ENCODE results near the gene MBD3L2B.
"Not testable (repeated sequence)": the region's sequence is repeated elsewhere in the genome, so short reads cannot be mapped to it uniquely, and the experiment has no call there.

MBD3L2B gene

DNA sequence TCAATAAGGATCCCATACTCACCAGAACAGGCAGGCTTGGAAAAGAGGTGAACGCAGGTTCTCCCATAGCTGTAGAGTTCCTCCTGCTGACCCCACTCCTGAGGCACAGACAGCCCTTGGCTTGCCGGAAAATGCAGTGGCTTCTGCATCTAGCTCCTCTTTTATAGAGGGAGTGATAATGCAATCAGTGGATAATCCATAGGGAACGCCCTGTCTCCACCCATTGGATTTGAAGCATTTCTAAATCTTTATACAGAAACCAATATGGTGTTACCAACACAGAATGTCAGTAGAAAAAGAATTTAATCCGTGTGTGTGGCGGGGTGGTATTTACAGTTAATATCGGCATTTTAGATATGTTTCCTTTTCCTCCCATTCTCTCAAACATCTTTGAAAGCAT lies at the start of gene MBD3L2B:
MBD3L2B (minus strand) TSS at position 101 of the 400 bp plus-strand sequence; CDS start at position 67, 34 bp downstream.
- DNase-seq (ENCODE audit: low read depth), result not testable (repeated sequence)

DNA sequence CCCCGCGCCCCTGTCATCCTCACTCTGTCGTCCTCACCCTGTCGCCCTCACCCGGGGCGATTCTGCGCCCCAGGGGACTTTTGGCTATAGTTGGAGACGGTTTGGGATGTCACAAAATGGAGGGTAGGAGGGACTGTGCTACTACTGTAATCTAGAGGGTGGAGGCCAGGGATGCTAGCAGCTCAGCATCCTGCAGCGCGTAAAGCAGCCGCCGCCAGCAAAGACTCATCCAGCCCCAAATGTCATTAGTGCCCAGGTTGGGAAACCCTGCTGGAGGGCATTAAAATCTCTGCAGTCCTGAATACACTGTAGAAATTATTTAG lies 48.6 kb upstream of the MBD3L2B start:
- DNase-seq (ENCODE audit: low read depth), result no peak

DNA sequence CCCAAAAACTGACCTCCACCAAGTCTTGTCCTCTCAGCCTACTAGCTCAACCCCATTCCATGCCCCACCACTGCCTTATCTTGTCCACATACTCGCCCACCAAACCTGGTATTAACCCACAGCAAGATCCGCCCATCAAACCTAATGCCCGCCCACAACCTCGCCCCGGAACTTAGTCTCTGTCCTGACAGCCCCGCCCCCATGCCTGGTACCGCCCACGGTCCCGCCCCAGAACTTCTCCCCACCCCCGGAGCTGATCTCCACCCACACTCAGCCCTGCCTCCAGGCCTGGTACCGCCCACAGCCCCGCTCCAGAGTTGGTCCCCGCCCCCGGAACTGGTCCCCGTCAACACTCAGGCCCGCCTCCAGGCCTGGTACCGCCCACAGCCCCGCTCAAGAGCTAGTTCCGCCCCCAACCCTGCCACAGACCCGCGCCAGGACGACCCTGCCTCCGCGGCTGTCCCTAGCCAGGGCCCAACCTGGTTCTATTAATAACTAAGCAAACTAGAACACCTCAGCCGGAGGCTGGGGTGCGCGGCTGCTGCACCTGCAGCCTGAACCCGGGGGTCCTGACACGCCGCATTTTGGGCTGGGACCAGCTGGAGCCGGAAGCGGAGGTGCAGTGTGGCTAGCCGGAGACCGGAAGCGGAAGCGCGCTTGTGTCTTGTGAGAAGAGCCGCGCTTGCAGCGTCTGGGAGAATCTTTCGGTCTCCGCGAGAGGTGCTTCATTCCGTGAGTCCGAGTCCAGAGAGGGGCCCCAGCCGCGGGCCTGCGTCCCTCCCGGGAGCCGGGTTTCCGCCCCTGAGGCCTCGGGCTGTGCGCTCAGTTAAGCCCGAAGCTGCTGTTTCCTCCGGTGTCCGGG lies 48.0 kb upstream of the MBD3L2B start, which contains the start of gene ZNF557:
ZNF557 (plus strand) TSS at position 662 of the 862 bp plus-strand sequence. CDS start 5,372 bp downstream, outside the sequence.
- DNase-seq (ENCODE audit: low read depth), result peak; percentile 81

DNA sequence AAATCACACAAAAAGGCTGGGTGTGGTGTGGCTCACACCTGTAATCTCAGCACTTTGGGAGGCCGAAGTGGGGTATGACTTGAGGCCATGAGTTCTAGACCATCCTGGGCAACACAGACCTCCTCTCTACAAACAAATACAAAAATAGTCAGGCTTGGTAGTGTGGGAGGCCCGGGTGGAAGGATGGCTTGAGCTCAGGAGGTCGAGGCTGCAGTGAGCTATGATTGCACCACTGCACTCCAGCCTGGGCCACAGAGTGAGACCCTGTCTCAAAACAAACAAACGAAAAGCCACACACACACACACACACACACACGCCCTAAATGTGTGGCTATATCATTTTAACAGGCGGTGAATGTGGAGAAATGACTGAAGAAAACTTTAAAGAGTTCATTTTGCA lies 47.4 kb upstream of the MBD3L2B start:
- DNase-seq (ENCODE audit: low read depth), result no peak

DNA sequence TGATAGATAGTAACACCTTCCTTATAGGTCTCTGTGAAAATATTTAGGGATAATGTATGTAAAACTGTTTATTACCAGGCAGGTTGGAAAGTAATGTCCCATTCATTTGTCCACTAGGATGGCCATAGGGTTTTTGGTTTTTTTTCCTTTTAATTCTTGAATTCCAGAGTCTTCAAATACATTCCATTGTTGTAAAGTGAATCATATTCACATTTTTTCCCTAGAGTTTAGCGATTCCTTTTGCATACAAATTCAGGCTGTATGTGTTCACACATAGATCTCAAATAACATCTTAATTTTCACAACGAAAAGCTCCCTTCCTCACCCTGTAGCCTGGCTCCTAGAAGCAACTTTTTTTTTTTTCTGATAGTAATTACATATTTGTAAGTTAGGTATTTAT lies 46.5 kb upstream of the MBD3L2B start:
- DNase-seq (ENCODE audit: low read depth), result no peak

DNA sequence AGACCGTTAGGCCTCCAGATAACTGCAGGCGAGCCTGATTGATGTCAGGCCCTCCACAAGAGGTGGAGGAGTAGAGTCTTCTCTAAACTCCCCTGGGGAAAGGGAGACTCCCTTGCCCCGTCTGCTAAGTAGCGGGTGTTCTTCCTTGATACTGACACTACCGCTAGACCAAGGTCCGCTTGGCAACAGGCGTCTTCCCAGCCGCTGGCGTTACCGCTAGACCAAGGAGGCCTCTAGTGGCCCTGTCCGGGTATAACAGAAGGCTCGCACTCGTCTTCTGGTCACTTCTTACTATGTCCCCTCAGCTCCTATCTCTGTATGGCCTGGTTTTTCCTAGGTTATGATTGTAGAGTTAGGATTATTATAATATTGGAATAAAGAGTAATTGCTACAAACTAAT lies 45.9 kb upstream of the MBD3L2B start:
- not testable (repeated sequence) for DNase-seq (ENCODE audit: low read depth)

DNA sequence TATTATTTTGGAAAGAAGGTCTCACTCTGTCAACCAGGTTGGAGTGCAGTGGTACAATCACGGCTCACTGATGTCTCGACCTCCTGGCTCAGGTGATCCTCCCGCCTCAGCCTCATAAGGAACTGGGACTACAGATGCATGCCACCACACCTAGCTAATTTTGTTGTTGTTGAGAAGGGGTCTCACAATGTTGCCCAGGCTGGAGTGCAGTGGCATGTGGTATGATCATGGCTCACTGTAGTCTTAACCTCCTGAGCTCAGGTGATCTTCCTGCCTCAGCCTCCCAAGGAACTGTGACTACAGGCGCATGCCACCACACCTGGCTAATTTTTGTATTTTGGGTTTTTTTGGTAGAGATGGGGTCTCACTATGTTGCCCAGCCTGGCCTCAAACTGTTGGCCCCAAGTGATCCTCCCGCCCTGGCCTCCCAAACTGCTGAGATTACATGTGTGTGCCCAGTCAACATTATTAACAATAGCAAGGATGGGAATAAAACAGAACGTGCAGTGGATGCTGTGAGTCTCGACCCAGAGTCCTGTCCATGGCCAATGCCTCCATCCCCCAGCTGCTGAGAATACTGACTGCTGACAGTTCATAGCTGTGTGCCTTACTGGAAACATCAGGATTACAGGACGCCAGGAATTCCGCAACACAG lies 42.7 kb upstream of the MBD3L2B start:
- no peak for DNase-seq (ENCODE audit: low read depth)

DNA sequence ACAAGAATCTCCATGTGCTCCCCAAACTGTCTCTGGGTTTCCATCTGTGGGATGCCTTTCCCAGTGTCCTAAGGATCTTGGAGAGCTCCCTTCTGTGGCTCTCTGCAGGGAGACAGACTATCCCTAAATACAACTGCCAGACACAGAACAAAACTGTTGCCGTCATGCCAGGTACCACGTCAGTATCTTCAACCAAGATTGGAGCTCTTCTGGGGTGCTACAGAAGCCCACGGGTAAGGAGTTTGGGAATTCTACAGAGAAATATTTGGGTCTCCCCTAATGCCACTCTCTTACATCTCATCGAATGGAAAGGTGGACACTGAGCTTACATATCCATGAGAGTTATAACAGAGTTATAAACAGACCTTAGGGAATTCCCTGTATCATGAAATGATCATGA lies 42.1 kb upstream of the MBD3L2B start:
- no peak for DNase-seq (ENCODE audit: low read depth)

DNA sequence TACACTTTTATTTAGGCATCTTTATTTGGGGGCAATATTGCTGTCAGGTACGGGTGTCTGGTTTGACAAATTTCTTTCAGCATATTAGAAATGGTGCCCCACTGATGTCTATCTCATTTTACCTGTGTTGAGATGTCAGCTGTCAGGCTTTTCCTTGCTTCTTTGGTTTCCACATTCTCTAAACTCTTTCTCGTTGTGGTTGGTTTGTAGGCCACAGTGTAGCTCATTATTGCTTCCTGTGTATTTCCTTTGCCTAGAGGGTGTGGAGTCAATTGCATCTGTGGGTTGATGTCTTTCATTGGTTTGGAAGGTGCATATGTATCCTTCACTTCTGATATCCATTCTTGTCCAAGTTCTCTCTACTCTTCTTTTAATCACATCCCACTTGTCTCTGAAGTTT lies 38.7 kb upstream of the MBD3L2B start:
- DNase-seq (ENCODE audit: low read depth), result not testable (repeated sequence)

DNA sequence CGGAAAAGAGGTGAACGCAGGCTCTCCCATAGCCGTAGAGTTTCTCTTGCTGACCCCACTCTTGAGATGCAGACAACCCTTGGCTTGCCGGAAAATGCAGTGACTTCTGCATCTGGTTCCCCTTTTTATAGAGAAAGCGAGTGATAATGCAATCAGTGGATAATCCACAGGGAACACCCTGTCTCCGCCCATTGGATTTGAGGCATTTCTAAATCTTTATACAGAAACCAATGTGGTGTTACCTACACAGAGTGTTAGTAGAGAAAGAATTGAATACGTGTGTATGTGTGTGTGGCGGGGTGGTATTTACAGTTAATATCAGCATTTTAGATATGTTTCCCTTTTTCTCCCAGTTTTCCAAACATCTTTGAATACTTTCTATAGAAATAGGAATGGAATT lies 37.3 kb upstream of the MBD3L2B start, which contains the start of gene MBD3L3:
MBD3L3 (minus strand) TSS at position 101 of the 400 bp plus-strand sequence; CDS start at position 30, 71 bp downstream.
- DNase-seq (ENCODE audit: low read depth), result not testable (repeated sequence)

DNA sequence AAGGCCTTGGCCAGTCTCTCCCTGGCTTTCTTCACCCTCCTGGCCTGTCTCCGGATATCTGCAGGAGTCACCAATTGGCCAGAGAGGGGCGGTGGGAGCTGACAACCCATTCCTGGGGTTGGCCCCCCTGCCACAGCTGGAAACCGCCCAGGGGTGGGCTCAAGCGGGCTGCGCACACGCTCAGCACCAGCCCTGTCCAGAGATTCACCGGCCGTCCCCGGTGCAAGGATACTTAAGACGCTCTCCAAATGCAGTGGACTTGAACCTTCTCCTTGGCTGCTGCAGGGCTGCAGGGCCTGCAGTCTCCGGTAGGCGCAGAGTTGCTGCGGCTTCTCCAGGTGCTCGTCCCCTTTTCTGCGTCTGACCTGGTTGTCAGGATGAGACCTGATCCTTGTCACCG lies 35.1 kb upstream of the MBD3L2B start:
- not testable (repeated sequence) for DNase-seq (ENCODE audit: low read depth)

DNA sequence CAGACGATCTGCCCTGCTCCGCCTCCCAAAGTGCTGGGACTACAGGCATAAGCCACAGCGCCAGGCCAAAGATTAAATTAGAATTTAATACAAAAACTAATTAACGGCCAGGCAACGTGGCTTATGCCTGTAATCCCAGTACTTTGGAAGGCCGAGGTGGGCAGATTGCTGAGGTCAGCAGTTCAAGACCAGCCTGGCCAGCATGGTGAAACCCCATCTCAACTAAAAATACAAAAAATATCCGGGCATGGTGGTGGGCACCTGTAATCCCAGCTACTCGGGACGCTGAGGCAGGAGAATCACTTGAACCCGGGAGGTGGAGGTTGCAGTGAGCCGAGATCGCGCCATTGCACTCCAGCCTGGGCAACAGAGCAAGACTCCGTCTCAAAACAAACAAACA lies 34.4 kb upstream of the MBD3L2B start:
- not testable (repeated sequence) for DNase-seq (ENCODE audit: low read depth)

DNA sequence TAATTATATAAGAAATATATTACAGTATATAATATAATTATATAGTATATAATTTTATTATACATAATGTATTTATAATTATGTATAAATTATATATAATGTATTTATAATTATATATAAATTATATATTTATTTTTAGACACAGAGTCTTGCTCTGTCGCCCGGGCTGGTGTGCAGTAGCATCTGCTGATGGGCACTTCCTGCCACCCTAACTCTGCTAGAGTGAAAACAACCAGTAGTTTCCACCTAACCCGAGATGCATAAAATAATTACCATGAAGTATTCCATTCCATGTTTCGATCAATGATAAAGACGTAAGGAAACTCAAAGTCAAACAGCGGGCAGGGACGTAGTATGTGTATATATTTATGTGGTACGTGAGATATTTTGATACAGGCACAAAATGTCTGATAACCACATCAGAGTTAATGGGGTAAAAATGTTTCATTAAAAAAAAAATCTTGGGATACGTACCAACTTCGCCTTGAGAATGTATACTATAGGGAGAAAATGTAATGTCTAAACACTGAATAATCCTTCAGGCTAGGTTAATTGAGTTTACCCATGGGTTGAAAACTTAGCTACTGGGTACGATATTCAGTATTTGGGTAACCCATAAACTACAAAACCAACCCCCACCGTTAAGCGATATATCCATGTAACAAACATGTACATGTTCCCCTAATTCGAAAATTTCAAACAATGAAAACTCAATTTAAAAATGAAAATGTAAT lies 33.6 kb upstream of the MBD3L2B start:
- not testable (repeated sequence) for DNase-seq (ENCODE audit: low read depth)

DNA sequence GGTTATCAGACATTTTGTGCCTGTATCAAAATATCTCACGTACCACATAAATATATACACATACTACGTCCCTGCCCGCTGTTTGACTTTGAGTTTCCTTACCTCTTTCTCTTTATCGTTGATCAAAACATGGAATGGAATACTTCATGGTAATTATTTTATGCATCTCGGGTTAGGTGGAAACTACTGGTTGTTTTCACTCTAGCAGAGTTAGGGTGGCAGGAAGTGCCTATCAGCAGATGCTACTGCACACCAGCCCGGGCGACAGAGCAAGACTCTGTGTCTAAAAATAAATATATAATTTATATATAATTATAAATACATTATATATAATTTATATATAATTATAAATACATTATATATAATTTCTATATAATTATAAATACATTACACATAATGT lies 31.7 kb upstream of the MBD3L2B start:
- not testable (repeated sequence) for DNase-seq (ENCODE audit: low read depth)

DNA sequence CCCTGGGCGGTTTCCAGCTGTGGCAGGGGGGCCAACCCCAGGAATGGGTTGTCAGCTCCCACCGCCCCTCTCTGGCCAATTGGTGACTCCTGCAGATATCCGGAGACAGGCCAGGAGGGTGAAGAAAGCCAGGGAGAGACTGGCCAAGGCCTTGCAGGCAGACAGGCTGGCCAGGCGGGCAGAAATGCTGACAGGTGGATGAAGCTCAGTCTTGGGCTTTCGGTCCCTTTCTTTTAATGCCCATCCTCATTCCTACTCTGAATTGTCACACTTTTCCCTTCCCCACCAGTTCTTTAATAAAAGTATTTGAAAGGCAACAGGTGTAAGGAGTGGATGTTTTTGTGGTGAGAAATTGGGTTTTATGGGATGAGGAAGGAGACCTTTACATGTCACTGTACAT lies 30.2 kb upstream of the MBD3L2B start:
- DNase-seq (ENCODE audit: low read depth), result not testable (repeated sequence)

DNA sequence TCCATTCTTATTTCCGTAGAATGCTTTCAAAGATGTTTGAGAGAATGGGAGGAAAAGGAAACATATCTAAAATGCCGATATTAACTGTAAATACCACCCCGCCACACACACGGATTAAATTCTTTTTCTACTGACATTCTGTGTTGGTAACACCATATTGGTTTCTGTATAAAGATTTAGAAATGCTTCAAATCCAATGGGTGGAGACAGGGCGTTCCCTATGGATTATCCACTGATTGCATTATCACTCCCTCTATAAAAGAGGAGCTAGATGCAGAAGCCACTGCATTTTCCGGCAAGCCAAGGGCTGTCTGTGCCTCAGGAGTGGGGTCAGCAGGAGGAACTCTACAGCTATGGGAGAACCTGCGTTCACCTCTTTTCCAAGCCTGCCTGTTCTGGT lies 27.8 kb upstream of the MBD3L2B start, which contains the start of gene MBD3L2:
MBD3L2 (plus strand) TSS at position 301 of the 400 bp plus-strand sequence; CDS start at position 354, 53 bp downstream.
- DNase-seq (ENCODE audit: low read depth), result not testable (repeated sequence)

DNA sequence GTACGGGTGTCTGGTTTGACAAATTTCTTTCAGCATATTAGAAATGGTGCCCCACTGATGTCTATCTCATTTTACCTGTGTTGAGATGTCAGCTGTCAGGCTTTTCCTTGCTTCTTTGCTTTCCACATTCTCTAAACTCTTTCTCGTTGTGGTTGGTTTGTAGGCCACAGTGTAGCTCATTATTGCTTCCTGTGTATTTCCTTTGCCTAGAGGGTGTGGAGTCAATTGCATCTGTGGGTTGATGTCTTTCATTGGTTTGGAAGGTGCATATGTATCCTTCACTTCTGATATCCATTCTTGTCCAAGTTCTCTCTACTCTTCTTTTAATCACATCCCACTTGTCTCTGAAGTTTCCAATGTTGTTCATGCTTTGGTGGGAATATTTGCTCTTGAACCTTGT lies 20.3 kb upstream of the MBD3L2B start:
- not testable (repeated sequence) for DNase-seq (ENCODE audit: low read depth)

DNA sequence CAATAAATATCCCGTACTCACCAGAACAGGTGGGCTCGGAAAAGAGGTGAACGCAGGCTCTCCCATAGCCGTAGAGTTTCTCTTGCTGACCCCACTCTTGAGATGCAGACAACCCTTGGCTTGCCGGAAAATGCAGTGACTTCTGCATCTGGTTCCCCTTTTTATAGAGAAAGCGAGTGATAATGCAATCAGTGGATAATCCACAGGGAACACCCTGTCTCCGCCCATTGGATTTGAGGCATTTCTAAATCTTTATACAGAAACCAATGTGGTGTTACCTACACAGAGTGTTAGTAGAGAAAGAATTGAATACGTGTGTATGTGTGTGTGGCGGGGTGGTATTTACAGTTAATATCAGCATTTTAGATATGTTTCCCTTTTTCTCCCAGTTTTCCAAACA lies 18.8 kb upstream of the MBD3L2B start, which contains the start of gene MBD3L4:
MBD3L4 (minus strand) TSS at position 101 of the 400 bp plus-strand sequence; CDS start at position 66, 35 bp downstream.
- DNase-seq (ENCODE audit: low read depth), result not testable (repeated sequence)

DNA sequence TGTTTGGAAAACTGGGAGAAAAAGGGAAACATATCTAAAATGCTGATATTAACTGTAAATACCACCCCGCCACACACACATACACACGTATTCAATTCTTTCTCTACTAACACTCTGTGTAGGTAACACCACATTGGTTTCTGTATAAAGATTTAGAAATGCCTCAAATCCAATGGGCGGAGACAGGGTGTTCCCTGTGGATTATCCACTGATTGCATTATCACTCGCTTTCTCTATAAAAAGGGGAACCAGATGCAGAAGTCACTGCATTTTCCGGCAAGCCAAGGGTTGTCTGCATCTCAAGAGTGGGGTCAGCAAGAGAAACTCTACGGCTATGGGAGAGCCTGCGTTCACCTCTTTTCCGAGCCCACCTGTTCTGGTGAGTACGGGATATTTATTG lies 9.0 kb upstream of the MBD3L2B start, which contains the start of gene MBD3L5:
MBD3L5 (plus strand) TSS at position 301 of the 400 bp plus-strand sequence; CDS start at position 335, 34 bp downstream.
- not testable (repeated sequence) for DNase-seq (ENCODE audit: low read depth)

DNA sequence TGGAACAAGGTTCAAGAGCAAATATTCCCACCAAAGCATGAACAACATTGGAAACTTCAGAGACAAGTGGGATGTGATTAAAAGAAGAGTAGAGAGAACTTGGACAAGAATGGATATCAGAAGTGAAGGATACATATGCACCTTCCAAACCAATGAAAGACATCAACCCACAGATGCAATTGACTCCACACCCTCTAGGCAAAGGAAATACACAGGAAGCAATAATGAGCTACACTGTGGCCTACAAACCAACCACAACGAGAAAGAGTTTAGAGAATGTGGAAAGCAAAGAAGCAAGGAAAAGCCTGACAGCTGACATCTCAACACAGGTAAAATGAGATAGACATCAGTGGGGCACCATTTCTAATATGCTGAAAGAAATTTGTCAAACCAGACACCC lies 7.6 kb upstream of the MBD3L2B start:
- DNase-seq (ENCODE audit: low read depth), result not testable (repeated sequence)

DNA sequence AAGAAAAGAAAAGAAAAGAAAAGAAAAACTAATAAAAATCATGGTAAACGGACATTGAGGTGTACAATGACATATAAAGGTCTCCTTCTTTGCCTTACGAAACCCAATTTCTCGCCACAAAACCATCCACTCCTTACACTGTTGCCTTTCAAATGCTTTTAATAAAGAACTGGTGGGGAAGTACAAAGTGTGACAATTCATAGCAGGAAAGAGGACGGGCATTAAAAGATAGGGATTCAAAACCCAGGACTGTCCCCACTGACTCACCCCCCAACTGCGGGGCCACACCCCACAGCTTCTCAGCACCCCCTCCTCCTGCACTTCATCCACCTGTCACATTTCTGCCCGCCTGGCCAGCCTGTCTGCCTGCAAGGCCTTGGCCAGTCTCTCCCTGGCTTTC lies 2.4 kb downstream of the MBD3L2B start:
- DNase-seq (ENCODE audit: low read depth), result no peak

DNA sequence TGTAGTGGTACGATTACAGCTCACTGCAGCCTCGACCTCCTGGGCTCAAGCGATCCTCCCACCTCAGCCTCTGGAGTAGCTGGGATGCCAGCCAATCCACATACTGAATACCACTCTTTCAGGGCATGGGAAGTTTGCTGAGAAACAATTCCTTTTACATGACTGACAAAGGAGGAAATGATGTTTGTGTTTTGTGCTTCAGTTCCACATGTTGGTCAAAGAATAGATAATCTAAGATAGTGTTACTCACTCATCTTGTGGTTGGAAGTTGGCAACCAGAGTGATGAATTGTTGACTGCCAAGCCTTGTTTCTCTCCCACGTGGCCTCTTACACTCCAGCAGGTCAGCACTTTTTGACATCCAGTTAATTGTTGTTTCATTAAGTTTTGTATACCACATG lies 7.6 kb downstream of the MBD3L2B start:
- DNase-seq (ENCODE audit: low read depth), result peak; percentile 71
